ENCODE measurements around the gene UBE2F. TPM values are rescaled to one million over a fixed set of nuclear protein-coding genes. Genes with fewer than 3 reads are reported as not detected.

Gene UBE2F
- polyA plus RNA-seq, 2 of the 4 experiments (the other 2 are of a cell fraction): 49.7 to 81.1 TPM

DNA sequence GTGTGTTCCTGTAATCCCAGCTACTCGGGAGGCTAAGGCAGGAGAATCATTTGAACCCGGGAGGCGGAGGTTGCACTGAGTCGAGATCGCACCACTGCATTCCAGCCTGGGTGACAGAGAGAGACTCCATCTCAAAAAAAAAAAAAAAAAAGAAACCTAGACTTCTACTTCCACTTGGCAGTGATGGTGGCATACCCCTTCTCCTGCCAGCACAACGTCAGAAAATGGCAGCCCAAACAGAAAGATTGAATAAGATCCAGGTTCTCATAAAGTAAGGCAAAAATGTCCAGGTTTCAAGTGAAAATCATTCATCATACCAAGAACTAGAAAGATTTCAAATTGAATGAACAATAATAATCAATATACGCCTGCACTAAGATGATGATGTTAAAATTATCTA, 117.9 kb downstream of the UBE2F start:
- TF ChIP-seq RNF2 (IDR thresholded peaks at IDR 0.05; ENCODE audit: borderline replicate concordance, low read depth) (no peak), CBX8 (IDR thresholded peaks at IDR 0.05) (no peak), MAZ (IDR thresholded peaks at IDR 0.05; ENCODE audit: borderline replicate concordance, low read depth, low read length) (no peak), MAFK (IDR thresholded peaks at IDR 0.05; ENCODE audit: partially characterized antibody) (no peak), EHMT2 (IDR thresholded peaks at IDR 0.05; ENCODE audit: low read depth) (no peak), CEBPB (IDR thresholded peaks at IDR 0.05) (no peak), FOSB (CRISPR knock-in tag; IDR thresholded peaks at IDR 0.05) (no peak), TFCP2L1 (CRISPR knock-in tag; IDR thresholded peaks at IDR 0.05) (no peak), NPAS2 (CRISPR knock-in tag; IDR thresholded peaks at IDR 0.05; ENCODE audit: borderline replicate concordance) (no peak), RCOR1 (IDR thresholded peaks at IDR 0.05; ENCODE audit: low read depth, low read length) (no peak), KDM5A (IDR thresholded peaks at IDR 0.05) (no peak), ZSCAN20 (CRISPR knock-in tag; IDR thresholded peaks at IDR 0.05) (no peak), FOSL2 (IDR thresholded peaks at IDR 0.05) (no peak), FOSL2 (CRISPR knock-in tag; IDR thresholded peaks at IDR 0.05) (no peak), ZNF302 (CRISPR knock-in tag; IDR thresholded peaks at IDR 0.05) (no peak), HOXA7 (CRISPR knock-in tag; IDR thresholded peaks at IDR 0.05) (no peak), SREBF2 (IDR thresholded peaks at IDR 0.05) (no peak)
- TF ChIP-seq, protein P1, sequence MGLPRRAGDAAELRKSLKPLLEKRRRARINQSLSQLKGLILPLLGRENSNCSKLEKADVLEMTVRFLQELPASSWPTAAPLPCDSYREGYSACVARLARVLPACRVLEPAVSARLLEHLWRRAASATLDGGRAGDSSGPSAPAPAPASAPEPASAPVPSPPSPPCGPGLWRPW (IDR thresholded peaks at IDR 0.05): no peak
- TF ChIP-seq, protein P2, sequence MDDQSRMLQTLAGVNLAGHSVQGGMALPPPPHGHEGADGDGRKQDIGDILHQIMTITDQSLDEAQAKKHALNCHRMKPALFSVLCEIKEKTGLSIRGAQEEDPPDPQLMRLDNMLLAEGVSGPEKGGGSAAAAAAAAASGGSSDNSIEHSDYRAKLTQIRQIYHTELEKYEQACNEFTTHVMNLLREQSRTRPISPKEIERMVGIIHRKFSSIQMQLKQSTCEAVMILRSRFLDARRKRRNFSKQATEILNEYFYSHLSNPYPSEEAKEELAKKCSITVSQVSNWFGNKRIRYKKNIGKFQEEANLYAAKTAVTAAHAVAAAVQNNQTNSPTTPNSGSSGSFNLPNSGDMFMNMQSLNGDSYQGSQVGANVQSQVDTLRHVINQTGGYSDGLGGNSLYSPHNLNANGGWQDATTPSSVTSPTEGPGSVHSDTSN (IDR thresholded peaks at IDR 0.05): no peak
- TF ChIP-seq, protein P3, sequence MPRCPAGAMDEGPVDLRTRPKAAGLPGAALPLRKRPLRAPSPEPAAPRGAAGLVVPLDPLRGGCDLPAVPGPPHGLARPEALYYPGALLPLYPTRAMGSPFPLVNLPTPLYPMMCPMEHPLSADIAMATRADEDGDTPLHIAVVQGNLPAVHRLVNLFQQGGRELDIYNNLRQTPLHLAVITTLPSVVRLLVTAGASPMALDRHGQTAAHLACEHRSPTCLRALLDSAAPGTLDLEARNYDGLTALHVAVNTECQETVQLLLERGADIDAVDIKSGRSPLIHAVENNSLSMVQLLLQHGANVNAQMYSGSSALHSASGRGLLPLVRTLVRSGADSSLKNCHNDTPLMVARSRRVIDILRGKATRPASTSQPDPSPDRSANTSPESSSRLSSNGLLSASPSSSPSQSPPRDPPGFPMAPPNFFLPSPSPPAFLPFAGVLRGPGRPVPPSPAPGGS (IDR thresholded peaks at IDR 0.05): no peak
- 97% methylated on average over 7 of the region's 7 CpGs for WGBS (ENCODE audit: missing lambda C conversion rate)
- FAIRE-seq (no peak), DNase-seq (ENCODE audit: low read depth in 1 of 2, low spot score in 1 of 2) (no peak), ATAC-seq (no peak)
- peaks cover 15% of the 10 kb centered on the region for H3K9me3 ChIP-seq
- ChIA-PET CTCF (no interaction called here), POLR2A (no interaction called here)
- no peak overlapping the region for H3K27ac ChIP-seq
- no peak overlapping the region for H3K4me3 ChIP-seq
- H3K4me2 ChIP-seq: no peak overlapping the region
- no peaks in the 10 kb centered on the region for H3K4me1 ChIP-seq

DNA sequence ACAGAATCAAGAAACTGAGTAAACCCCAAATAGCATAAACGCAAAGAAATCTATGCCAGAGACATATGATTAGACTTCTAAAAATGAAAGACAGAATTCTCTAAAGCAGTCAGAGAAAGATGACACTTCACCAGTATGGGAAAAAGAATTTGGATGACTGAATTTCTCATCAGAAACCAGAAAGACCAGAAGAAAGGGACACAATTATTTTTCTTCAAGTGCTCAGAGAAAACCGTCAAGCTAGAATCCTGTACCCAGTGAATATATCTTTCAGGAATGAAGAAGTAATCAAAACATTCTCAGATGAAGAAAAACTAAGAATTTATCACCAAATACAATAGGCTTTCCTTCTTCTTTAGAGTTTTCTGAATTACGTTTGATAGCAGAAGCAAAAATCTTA, 119.1 kb downstream of the UBE2F start:
- CTCF ChIA-PET: no interaction called here
- no peak overlapping the region for H3K27ac ChIP-seq
- no peak for TF ChIP-seq HOXB5 (CRISPR knock-in tag; IDR thresholded peaks at IDR 0.05)
- no peak for TF ChIP-seq CHD2 (IDR thresholded peaks at IDR 0.05; ENCODE audit: low read length, partially characterized antibody)
- TF ChIP-seq, protein P4, sequence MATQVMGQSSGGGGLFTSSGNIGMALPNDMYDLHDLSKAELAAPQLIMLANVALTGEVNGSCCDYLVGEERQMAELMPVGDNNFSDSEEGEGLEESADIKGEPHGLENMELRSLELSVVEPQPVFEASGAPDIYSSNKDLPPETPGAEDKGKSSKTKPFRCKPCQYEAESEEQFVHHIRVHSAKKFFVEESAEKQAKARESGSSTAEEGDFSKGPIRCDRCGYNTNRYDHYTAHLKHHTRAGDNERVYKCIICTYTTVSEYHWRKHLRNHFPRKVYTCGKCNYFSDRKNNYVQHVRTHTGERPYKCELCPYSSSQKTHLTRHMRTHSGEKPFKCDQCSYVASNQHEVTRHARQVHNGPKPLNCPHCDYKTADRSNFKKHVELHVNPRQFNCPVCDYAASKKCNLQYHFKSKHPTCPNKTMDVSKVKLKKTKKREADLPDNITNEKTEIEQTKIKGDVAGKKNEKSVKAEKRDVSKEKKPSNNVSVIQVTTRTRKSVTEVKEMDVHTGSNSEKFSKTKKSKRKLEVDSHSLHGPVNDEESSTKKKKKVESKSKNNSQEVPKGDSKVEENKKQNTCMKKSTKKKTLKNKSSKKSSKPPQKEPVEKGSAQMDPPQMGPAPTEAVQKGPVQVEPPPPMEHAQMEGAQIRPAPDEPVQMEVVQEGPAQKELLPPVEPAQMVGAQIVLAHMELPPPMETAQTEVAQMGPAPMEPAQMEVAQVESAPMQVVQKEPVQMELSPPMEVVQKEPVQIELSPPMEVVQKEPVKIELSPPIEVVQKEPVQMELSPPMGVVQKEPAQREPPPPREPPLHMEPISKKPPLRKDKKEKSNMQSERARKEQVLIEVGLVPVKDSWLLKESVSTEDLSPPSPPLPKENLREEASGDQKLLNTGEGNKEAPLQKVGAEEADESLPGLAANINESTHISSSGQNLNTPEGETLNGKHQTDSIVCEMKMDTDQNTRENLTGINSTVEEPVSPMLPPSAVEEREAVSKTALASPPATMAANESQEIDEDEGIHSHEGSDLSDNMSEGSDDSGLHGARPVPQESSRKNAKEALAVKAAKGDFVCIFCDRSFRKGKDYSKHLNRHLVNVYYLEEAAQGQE (IDR thresholded peaks at IDR 0.05): no peak
- TF ChIP-seq ZSCAN20 (CRISPR knock-in tag; IDR thresholded peaks at IDR 0.05): no peak
- H3K4me2 ChIP-seq: no peak overlapping the region
- DNase-seq (ENCODE audit: low read depth in 1 of 2, low spot score in 1 of 2): no peak
- no peak for FAIRE-seq
- 91% methylated on average over 3 of the region's 3 CpGs for WGBS (ENCODE audit: missing lambda C conversion rate)
- ATAC-seq: no peak
- H3K4me3 ChIP-seq: no peak overlapping the region
- peaks cover 4% of the 10 kb centered on the region; the same call in 1 of the 3 replicates for H3K9me3 ChIP-seq
- POLR2A ChIA-PET: no interaction called here
- H3K4me1 ChIP-seq: no peaks in the 10 kb centered on the region

All from A549 (cell line).